HCT116 (cell line): ENCODE data around the gene DUSP3. TPM values are rescaled to one million over a fixed set of nuclear protein-coding genes. Genes with fewer than 3 reads are reported as not detected.

Experiments
- ATAC-seq: fragments of 200-7000 bp; cut with Tn5 transposase; 2 replicates; pipeline ENCODE4 v1.9.1; 2020; ENCODE audit warnings: mild to moderate bottlenecking, moderate library complexity
- BruUV-seq: library from RNA; stranded (reverse); fragments of 400-500 nt; replicated peaks from 2 replicates; lab custom pipeline; 2021; lab: Mats Ljungman, UMichigan
- CTCF ChIA-PET: fragments of 300-600 bp; sonication (Branson Sonifier 250); formaldehyde crosslinking; loops from one replicate; lab custom pipeline; 2021; ENCODE audit warnings: antibody characterized with exemption; lab: Charles Lee
- POLR2A ChIA-PET: fragments of 300-600, 350-600 bp; sonication (Branson Sonifier 250); formaldehyde crosslinking; loops from one replicate; lab custom pipeline; 2021; ENCODE audit warnings: antibody characterized with exemption; lab: Charles Lee
- RAD21 ChIA-PET, 2 experiments: fragments of 300-600 bp; sonication (Branson Sonifier 250); formaldehyde crosslinking; loops; one replicate each; lab custom pipeline; 2023; ENCODE audit warnings: low total read pairs in 2 of 2; ENCODE audit not compliant: uncharacterized antibody in 2 of 2, unreplicated experiment in 2 of 2, low non-redundant PET in 1 of 2; lab: Charles Lee
- DNase-seq: peaks from one replicate; pipeline ENCODE4 v3.0.0-alpha.2; 2010; ENCODE audit warnings: low read depth, low spot score
- H2AFZ ChIP-seq: fragments of 200-600 bp; shearing (Covaris generic), sonication (generic); 2 replicates; pipeline ENCODE4 v1.6.1; 2017; ENCODE audit warnings: low read depth, mixed run types, mixed read lengths, antibody characterized with exemption, low read length; ENCODE audit not compliant: poor library complexity, severe bottlenecking
- H3K27ac ChIP-seq: 2 replicates; pipeline ENCODE4 v1.5.1; 2012; ENCODE audit warnings: low read depth, low read length
- H3K27me3 ChIP-seq: fragments of 200-600 bp; sonication (generic); 2 replicates; pipeline ENCODE4 v1.6.1; 2016; ENCODE audit warnings: mixed run types, low read length, mixed read lengths; ENCODE audit not compliant: insufficient read depth
- H3K36me3 ChIP-seq, 2 experiments: fragments of 200-500 bp in 1 of 2; fragments of 200-600 bp in 1 of 2; sonication (Bioruptor generic) in 1 of 2; sonication (generic) in 1 of 2; 2 replicates each; pipeline versions ENCODE4 v1.5.1 to v1.6.1; 2014 to 2016; ENCODE audit warnings: low read length in 2 of 2, inconsistent platforms in 1 of 2, mixed read lengths in 1 of 2, mixed run types in 1 of 2; ENCODE audit not compliant: insufficient read depth in 2 of 2, control insufficient read depth in 1 of 2
- H3K4me1 ChIP-seq, 2 experiments: fragments of 200-600 bp in 1 of 2; sonication (generic) in 1 of 2; 2 replicates each; pipeline versions ENCODE4 v1.5.1 to v1.6.1; 2012 to 2017; ENCODE audit warnings: low read length in 2 of 2, inconsistent platforms in 1 of 2, mild to moderate bottlenecking in 1 of 2, mixed read lengths in 1 of 2, mixed run types in 1 of 2, moderate library complexity in 1 of 2; ENCODE audit not compliant: insufficient read depth in 2 of 2, control insufficient read depth in 1 of 2
- H3K4me2 ChIP-seq: fragments of 200-600 bp; sonication (generic); 2 replicates; pipeline ENCODE4 v1.6.1; 2017; ENCODE audit warnings: mixed run types, low read length, mixed read lengths
- H3K4me3 ChIP-seq, 2 experiments: fragments of 200-600 bp in 1 of 2; sonication (generic) in 1 of 2; replicated peaks in 1 of 2; 2 replicates each; pipeline ENCODE4 v1.5.1; 2011 to 2016; ENCODE audit warnings: low read length in 2 of 2, control low read depth in 1 of 2, low read depth in 1 of 2, mild to moderate bottlenecking in 1 of 2, mixed read lengths in 1 of 2, mixed run types in 1 of 2
- H3K79me2 ChIP-seq: fragments of 200-600 bp; sonication (generic); 2 replicates; pipeline ENCODE4 v1.6.1; 2017; ENCODE audit warnings: mild to moderate bottlenecking, mixed run types, low read length, moderate library complexity, mixed read lengths; ENCODE audit not compliant: insufficient read depth
- H3K9ac ChIP-seq: fragments of 200-600 bp; sonication (generic); 2 replicates; pipeline ENCODE4 v1.6.1; 2016; ENCODE audit warnings: low read length, mixed read lengths
- H3K9me2 ChIP-seq: fragments of 200-600 bp; sonication (generic), shearing (Covaris generic); 2 replicates; pipeline ENCODE4 v1.6.1; 2017; ENCODE audit warnings: mixed run types, mild to moderate bottlenecking, moderate library complexity; ENCODE audit not compliant: insufficient read depth
- H3K9me3 ChIP-seq, 2 experiments: fragments of 200-500 bp in 1 of 2; fragments of 200-600 bp in 1 of 2; sonication (Bioruptor generic) in 1 of 2; sonication (generic) in 1 of 2; 2 replicates each; pipeline ENCODE4 v1.6.1; 2014 to 2017; ENCODE audit warnings: low read length in 2 of 2, mixed read lengths in 2 of 2, inconsistent platforms in 1 of 2, low read depth in 1 of 2, mild to moderate bottlenecking in 1 of 2, mixed run types in 1 of 2, moderate library complexity in 1 of 2; ENCODE audit not compliant: control insufficient read depth in 1 of 2, insufficient read depth in 1 of 2
- H4K20me1 ChIP-seq: fragments of 200-600 bp; sonication (generic), shearing (Covaris generic); 2 replicates; pipeline ENCODE4 v1.6.1; 2017; ENCODE audit warnings: mixed run types, mild to moderate bottlenecking, moderate library complexity; ENCODE audit not compliant: insufficient read depth
- CBX3 ChIP-seq: IDR thresholded peaks from 2 replicates; pipeline ENCODE4 v1.6.1; 2012; ENCODE audit warnings: low read depth
- ELF1 ChIP-seq: IDR thresholded peaks from 2 replicates; pipeline ENCODE4 v1.6.1; 2012; ENCODE audit warnings: low read depth, borderline replicate concordance
- EZH2 ChIP-seq: fragments of 200-600 bp; sonication (generic); IDR thresholded peaks from 2 replicates; pipeline ENCODE4 v1.6.1; 2017; ENCODE audit warnings: antibody characterized with exemption, mixed run types
- EZH2phosphoT487 ChIP-seq: fragments of 200-600 bp; IDR thresholded peaks from 2 replicates; pipeline ENCODE4 v1.6.1; 2018; ENCODE audit warnings: antibody characterized with exemption, borderline replicate concordance
- FOSL1 ChIP-seq: IDR thresholded peaks from 2 replicates; pipeline ENCODE4 v1.6.1; 2012; ENCODE audit warnings: low read depth
- JUND ChIP-seq: IDR thresholded peaks from 2 replicates; pipeline ENCODE4 v1.6.1; 2012
- POLR2AphosphoS5 ChIP-seq: IDR thresholded peaks from 2 replicates; pipeline ENCODE4 v1.6.1; 2011; ENCODE audit warnings: mild to moderate bottlenecking, low read depth, low read length, moderate library complexity
- SIN3A ChIP-seq: IDR thresholded peaks from 2 replicates; pipeline ENCODE4 v1.6.1; 2012; ENCODE audit warnings: low read depth
- SP1 ChIP-seq: IDR thresholded peaks from 2 replicates; pipeline ENCODE4 v1.6.1; 2012; ENCODE audit warnings: low read depth
- SRF ChIP-seq: IDR thresholded peaks from 2 replicates; pipeline ENCODE4 v1.6.1; 2012; ENCODE audit warnings: low read depth
- TCF7L2 ChIP-seq: IDR thresholded peaks from 2 replicates; pipeline ENCODE4 v1.7.0; 2011; ENCODE audit warnings: borderline replicate concordance, inconsistent platforms; ENCODE audit not compliant: insufficient read depth, insufficient read length; ENCODE audit errors: extremely low read depth
- YY1 ChIP-seq: IDR thresholded peaks from 2 replicates; pipeline ENCODE4 v1.6.1; 2011; ENCODE audit warnings: low read length, low read depth, moderate library complexity, mild to moderate bottlenecking; ENCODE audit not compliant: insufficient replicate concordance; ENCODE audit errors: extremely low read depth
- intact Hi-C: fragments of 100-400 bp; cut with micrococcal nuclease; formaldehyde crosslinking; loops from 2 replicates; pipeline ENCODE4 v1.10.0; 2022
- total RNA-seq: library from RNA; stranded (reverse); gene quantifications from one replicate; pipeline ENCODE4 v1.2.1, GENCODE V29; 2021; ENCODE audit not compliant: unreplicated experiment
- TF ChIP-seq, protein P1 (sequence below): IDR thresholded peaks from 2 replicates; pipeline ENCODE4 v1.6.1; 2011; ENCODE audit warnings: mild to moderate bottlenecking, low read length, moderate library complexity; ENCODE audit not compliant: insufficient replicate concordance; ENCODE audit errors: extremely low read depth
- TF ChIP-seq, protein P2 (sequence below): IDR thresholded peaks from 2 replicates; pipeline ENCODE4 v1.6.1; 2012
- TF ChIP-seq, protein P3 (sequence below): IDR thresholded peaks from 2 replicates; pipeline ENCODE4 v1.6.1; 2012; ENCODE audit warnings: low read depth

Gene DUSP3
- total RNA-seq, 1 experiment from 2014 or later: 29.6 TPM

DNA sequence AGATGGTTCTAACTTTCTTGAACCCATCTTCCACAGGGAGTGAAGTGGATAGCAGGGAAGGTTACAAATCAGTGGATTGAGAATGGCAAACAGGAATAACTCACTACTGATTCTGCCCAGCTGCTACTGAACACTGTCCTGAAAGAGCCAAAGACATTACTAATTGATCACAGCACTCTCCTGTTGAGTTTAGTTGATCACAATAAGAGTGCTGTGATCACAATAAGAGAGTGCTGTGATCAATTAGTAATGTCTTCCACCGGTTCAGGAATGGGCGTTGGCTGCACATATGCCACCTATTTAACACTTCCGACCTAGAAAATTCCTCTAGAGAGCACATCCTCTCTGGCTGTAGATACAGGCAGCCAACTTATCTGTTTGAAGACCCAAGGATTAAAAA, 12.8 kb upstream of the DUSP3 start:
- Histone ChIP-seq H3K4me1 (peaks cover 10 to 12% of the 10 kb centered on the region in 2 experiments), H3K79me2 (no peaks in the 10 kb centered on the region), H3K9ac (peak overlapping the region; percentile 23; the same call in 1 of the 2 replicates), H3K4me2 (peak overlapping the region; percentile 65), H3K9me3 (no peaks in the 10 kb centered on the region), H3K27ac (peak overlapping the region; percentile 27; the same call in 1 of the 2 replicates), H3K9me2 (no peaks in the 10 kb centered on the region), H2AFZ (peak overlapping the region; percentile 82), H4K20me1 (no peaks in the 10 kb centered on the region), H3K4me3 (peak overlapping the region; percentile 9 to 35; a peak in 3 of 4 replicates), H3K27me3 (no peaks in the 10 kb centered on the region), H3K36me3 (no peaks in the 10 kb centered on the region)
- no TSS peak for BruUV-seq
- DNase-seq: peak; percentile 82
- ChIA-PET RAD21 (no interaction called here), CTCF (interaction anchor here (3.1 kb wide), 1 partner anchor 49 kb away, joined by 9 read pairs; no protein-coding TSS in a partner anchor), POLR2A (no interaction called here)
- intact Hi-C loops: no loop called here
- peak; percentile 95 for ATAC-seq
- TF ChIP-seq, protein P1, sequence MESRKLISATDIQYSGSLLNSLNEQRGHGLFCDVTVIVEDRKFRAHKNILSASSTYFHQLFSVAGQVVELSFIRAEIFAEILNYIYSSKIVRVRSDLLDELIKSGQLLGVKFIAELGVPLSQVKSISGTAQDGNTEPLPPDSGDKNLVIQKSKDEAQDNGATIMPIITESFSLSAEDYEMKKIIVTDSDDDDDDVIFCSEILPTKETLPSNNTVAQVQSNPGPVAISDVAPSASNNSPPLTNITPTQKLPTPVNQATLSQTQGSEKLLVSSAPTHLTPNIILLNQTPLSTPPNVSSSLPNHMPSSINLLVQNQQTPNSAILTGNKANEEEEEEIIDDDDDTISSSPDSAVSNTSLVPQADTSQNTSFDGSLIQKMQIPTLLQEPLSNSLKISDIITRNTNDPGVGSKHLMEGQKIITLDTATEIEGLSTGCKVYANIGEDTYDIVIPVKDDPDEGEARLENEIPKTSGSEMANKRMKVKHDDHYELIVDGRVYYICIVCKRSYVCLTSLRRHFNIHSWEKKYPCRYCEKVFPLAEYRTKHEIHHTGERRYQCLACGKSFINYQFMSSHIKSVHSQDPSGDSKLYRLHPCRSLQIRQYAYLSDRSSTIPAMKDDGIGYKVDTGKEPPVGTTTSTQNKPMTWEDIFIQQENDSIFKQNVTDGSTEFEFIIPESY: peak; percentile 33
- TF ChIP-seq YY1: peak; percentile 84
- TF ChIP-seq, protein P2, sequence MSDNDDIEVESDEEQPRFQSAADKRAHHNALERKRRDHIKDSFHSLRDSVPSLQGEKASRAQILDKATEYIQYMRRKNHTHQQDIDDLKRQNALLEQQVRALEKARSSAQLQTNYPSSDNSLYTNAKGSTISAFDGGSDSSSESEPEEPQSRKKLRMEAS: peak; percentile 80
- TF ChIP-seq SRF: peak; percentile 97
- no peak for TF ChIP-seq TCF7L2
- peak; percentile 91 for TF ChIP-seq SP1
- TF ChIP-seq JUND: no peak
- peak; percentile 83 for TF ChIP-seq CBX3
- TF ChIP-seq ELF1: peak; percentile 23; the same call in 1 of the 2 replicates
- peak; percentile 18; the same call in 1 of the 2 replicates for TF ChIP-seq FOSL1
- TF ChIP-seq EZH2phosphoT487: no peak
- peak; percentile 62; the same call in 1 of the 2 replicates for TF ChIP-seq POLR2AphosphoS5
- TF ChIP-seq, protein P3, sequence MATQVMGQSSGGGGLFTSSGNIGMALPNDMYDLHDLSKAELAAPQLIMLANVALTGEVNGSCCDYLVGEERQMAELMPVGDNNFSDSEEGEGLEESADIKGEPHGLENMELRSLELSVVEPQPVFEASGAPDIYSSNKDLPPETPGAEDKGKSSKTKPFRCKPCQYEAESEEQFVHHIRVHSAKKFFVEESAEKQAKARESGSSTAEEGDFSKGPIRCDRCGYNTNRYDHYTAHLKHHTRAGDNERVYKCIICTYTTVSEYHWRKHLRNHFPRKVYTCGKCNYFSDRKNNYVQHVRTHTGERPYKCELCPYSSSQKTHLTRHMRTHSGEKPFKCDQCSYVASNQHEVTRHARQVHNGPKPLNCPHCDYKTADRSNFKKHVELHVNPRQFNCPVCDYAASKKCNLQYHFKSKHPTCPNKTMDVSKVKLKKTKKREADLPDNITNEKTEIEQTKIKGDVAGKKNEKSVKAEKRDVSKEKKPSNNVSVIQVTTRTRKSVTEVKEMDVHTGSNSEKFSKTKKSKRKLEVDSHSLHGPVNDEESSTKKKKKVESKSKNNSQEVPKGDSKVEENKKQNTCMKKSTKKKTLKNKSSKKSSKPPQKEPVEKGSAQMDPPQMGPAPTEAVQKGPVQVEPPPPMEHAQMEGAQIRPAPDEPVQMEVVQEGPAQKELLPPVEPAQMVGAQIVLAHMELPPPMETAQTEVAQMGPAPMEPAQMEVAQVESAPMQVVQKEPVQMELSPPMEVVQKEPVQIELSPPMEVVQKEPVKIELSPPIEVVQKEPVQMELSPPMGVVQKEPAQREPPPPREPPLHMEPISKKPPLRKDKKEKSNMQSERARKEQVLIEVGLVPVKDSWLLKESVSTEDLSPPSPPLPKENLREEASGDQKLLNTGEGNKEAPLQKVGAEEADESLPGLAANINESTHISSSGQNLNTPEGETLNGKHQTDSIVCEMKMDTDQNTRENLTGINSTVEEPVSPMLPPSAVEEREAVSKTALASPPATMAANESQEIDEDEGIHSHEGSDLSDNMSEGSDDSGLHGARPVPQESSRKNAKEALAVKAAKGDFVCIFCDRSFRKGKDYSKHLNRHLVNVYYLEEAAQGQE: no peak
- no peak for TF ChIP-seq EZH2
- no peak for TF ChIP-seq SIN3A
- TF ChIP-seq, all 23 proteins: peak for 9
